DND-41 (cell line): ENCODE data around the gene RAD18.

Experiments used
- CTCF ChIP-seq: IDR thresholded peaks from 2 replicates; pipeline ENCODE4 v1.5.1; 2012; ENCODE audit warnings: borderline replicate concordance, low read length, moderate library complexity, mild to moderate bottlenecking; ENCODE audit not compliant: poor library complexity, severe bottlenecking; ENCODE audit errors: extremely low read depth
- EZH2 ChIP-seq: IDR thresholded peaks from 3 replicates; pipeline ENCODE4 v1.6.1; 2012; ENCODE audit warnings: borderline replicate concordance, low read depth, mild to moderate bottlenecking, moderate library complexity, low read length, inconsistent platforms; ENCODE audit not compliant: severe bottlenecking

- TF ChIP-seq CTCF (no peak), EZH2 (no peak)
Measured at GRCh38 chr3:8893001-8893400, 70.3 kb downstream of the RAD18 start.
